ENCODE measurements around the gene GXYLT2. TPM values are rescaled to one million over a fixed set of nuclear protein-coding genes. Genes with fewer than 3 reads are reported as not detected.

The GXYLT2 gene
- total and polyA plus RNA-seq, 7 donors = 1.4 to 17.4 (median 6.8) TPM

DNA sequence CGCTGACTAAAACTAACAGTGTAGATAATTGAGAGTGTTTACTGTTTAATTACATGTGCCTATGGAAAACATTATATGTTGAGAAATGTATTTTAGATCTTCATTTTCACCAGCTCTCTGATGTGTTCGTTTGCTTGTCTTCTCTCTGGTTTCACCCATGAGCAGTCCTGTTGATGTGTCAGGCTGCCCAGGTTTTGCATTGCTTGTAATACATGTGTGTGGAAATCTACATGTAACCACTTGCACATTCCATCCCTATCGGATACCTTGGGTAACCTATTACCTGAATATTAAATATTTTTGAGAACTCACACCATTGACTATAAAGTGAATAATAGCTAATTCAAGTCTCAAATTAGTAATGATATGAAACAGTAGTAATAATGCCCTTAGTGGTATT lies 121.9 kb downstream of the GXYLT2 start:
- Histone ChIP-seq H3K27ac (no peak overlapping the region), H3K27me3 (no peaks in the 10 kb centered on the region), H3K9me3 (no peaks in the 10 kb centered on the region), H3K36me3 (peaks cover 0 to 16% (median 6%) of the 10 kb centered on the region in 4 donors), H3K4me1 (peaks cover 0 to 64% (median 43%) of the 10 kb centered on the region in 4 donors), H3K4me3 (no peak overlapping the region)
- 67 to 75% methylated on average over 3 of the region's 3 CpGs for WGBS, 2 donors
- intact Hi-C loops (cut with DNase I) = no loop called here
- TF ChIP-seq POLR2A (IDR thresholded peaks at IDR 0.05) = no peak
- no peak for TF ChIP-seq EP300 (IDR thresholded peaks at IDR 0.05)
- TF ChIP-seq, protein P1, sequence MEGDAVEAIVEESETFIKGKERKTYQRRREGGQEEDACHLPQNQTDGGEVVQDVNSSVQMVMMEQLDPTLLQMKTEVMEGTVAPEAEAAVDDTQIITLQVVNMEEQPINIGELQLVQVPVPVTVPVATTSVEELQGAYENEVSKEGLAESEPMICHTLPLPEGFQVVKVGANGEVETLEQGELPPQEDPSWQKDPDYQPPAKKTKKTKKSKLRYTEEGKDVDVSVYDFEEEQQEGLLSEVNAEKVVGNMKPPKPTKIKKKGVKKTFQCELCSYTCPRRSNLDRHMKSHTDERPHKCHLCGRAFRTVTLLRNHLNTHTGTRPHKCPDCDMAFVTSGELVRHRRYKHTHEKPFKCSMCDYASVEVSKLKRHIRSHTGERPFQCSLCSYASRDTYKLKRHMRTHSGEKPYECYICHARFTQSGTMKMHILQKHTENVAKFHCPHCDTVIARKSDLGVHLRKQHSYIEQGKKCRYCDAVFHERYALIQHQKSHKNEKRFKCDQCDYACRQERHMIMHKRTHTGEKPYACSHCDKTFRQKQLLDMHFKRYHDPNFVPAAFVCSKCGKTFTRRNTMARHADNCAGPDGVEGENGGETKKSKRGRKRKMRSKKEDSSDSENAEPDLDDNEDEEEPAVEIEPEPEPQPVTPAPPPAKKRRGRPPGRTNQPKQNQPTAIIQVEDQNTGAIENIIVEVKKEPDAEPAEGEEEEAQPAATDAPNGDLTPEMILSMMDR (IDR thresholded peaks at IDR 0.05) = no peak
- TF ChIP-seq POLR2AphosphoS5 (IDR thresholded peaks at IDR 0.05) = no peak
- no peak for DNase-seq

DNA sequence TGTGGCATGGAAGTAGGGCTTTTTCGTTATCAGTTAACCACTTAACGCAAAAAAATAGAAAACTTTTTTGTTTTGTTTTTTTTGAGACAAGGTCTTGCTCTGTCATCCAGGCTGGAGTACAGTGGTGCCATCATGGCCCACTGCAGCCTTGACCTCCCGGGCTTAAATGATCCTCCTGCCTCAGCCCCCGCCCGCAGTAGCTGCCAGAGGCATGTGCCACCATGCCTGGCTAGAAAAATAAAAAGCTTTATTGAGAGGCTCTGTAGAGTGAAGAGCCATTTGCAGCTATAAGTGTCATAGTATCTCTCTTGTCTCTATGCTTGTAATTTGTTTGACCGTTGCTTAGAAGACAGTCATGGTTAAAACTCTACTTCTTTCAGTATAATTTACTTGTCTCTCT lies 122.3 kb downstream of the GXYLT2 start:
- 93% methylated on average over 6 of the region's 6 CpGs for WGBS, 2 donors
- no peak for TF ChIP-seq EP300 (IDR thresholded peaks at IDR 0.05)
- TF ChIP-seq POLR2AphosphoS5 (IDR thresholded peaks at IDR 0.05) = no peak
- no peak for TF ChIP-seq POLR2A (IDR thresholded peaks at IDR 0.05)
- TF ChIP-seq, protein P1 (IDR thresholded peaks at IDR 0.05) = no peak
- no peak overlapping the region for H3K4me3 ChIP-seq
- peaks cover 0 to 65% (median 44%) of the 10 kb centered on the region in 4 donors for H3K4me1 ChIP-seq
- peaks cover 0 to 16% (median 6%) of the 10 kb centered on the region in 4 donors for H3K36me3 ChIP-seq
- intact Hi-C loops (cut with DNase I) = no loop called here
- DNase-seq = no peak
- H3K9me3 ChIP-seq = no peaks in the 10 kb centered on the region
- no peak overlapping the region for H3K27ac ChIP-seq
- H3K27me3 ChIP-seq = no peaks in the 10 kb centered on the region

DNA sequence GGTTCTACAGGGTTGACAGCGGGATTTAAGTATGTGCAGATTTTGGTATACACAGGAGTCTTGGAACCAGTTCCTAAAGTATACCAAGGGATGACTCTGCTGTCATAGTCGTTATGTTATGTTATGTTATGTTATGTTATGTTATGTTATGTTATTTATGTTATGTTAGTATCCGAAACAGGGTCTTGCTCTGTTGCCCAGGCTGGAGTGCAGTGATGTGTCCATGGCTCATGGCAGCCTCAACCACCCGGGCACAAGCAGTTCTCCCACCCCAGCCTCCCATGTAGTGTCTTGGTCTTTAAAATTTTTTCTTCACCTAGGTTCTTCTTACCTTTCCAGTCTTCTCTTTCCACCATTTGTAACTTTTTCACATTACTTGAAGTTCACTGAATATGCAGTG lies 130.5 kb downstream of the GXYLT2 start:
- Histone ChIP-seq H3K4me3 (no peak overlapping the region), H3K4me1 (peaks cover 0 to 60% (median 40%) of the 10 kb centered on the region in 4 donors), H3K9me3 (no peaks in the 10 kb centered on the region), H3K27me3 (no peaks in the 10 kb centered on the region), H3K27ac (no peak overlapping the region), H3K36me3 (no peaks in the 10 kb centered on the region)
- 90 to 93% methylated on average over 4 of the region's 4 CpGs for WGBS, 2 donors
- TF ChIP-seq, protein P1 (IDR thresholded peaks at IDR 0.05) = no peak
- TF ChIP-seq POLR2A (IDR thresholded peaks at IDR 0.05) (no peak), EP300 (IDR thresholded peaks at IDR 0.05) (no peak), POLR2AphosphoS5 (IDR thresholded peaks at IDR 0.05) (no peak)
- intact Hi-C loops (cut with DNase I) = no loop called here
- no peak for DNase-seq

DNA sequence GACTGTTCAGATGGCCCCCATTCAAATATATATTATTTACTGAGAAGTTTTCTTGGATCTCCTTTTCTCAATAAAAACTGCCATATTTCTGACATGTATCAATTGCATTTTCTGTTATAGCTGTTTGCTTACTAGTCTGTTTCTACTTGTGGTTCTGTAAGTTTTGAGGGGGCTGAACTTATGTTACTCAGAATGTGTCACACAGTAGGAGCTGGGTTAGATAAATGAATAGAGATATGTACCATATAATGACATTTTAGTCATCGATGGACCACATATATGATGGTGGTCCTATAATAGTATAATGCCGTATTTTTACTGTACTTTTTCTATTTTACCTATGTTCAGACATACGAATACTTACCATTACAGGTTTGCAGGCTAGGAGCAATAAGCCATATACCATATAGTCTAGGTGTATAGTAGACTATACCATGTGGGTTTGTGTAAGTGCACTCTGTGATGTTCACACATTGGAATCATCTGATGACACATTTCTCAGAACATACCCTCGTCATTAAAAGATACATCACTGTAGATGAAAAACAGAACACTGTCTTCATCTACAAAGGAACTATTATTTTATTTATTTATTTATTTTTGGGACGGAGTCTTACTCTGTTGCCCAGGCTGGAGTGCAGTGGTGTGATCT lies 131.1 kb downstream of the GXYLT2 start:
- Histone ChIP-seq H3K9me3 (no peaks in the 10 kb centered on the region), H3K27ac (no peak overlapping the region), H3K4me3 (no peak overlapping the region), H3K36me3 (no peaks in the 10 kb centered on the region), H3K27me3 (no peaks in the 10 kb centered on the region), H3K4me1 (peaks cover 0 to 59% (median 34%) of the 10 kb centered on the region in 4 donors)
- WGBS, 2 donors = 69 to 70% methylated on average over 5 of the region's 5 CpGs
- intact Hi-C loops (cut with DNase I) = no loop called here
- no peak for DNase-seq
- TF ChIP-seq POLR2AphosphoS5 (IDR thresholded peaks at IDR 0.05) = no peak
- TF ChIP-seq POLR2A (IDR thresholded peaks at IDR 0.05) = no peak
- TF ChIP-seq, protein P1 (IDR thresholded peaks at IDR 0.05) = no peak
- no peak for TF ChIP-seq EP300 (IDR thresholded peaks at IDR 0.05)

All from sigmoid colon (tissue), 7 donors.